Trophoblast cell (in vitro differentiated cells and primary cell): ENCODE results near the gene IPPK.

Source experiments
- DNase-seq, 2 donors: peaks; one replicate each; pipeline ENCODE4 v3.0.0-alpha.2; 2016
- H2AFZ ChIP-seq: 2 replicates; pipeline ENCODE4 v1.6.1; 2013; ENCODE audit warnings: low read length, moderate library complexity, mild to moderate bottlenecking; ENCODE audit not compliant: insufficient read depth, poor library complexity
- H2AK5ac ChIP-seq: 2 replicates; pipeline ENCODE4 v1.6.1; 2013; ENCODE audit warnings: mild to moderate bottlenecking, low read length
- H2BK120ac ChIP-seq: 2 replicates; pipeline ENCODE4 v1.6.1; 2013; ENCODE audit warnings: low read length, mild to moderate bottlenecking, moderate library complexity; ENCODE audit not compliant: insufficient read depth, poor library complexity
- H2BK12ac ChIP-seq: 2 replicates; pipeline ENCODE4 v1.6.1; 2013; ENCODE audit warnings: mild to moderate bottlenecking, low read length, moderate library complexity
- H2BK5ac ChIP-seq: 2 replicates; pipeline ENCODE4 v1.6.1; 2013; ENCODE audit warnings: low read length, low read depth, moderate library complexity, mild to moderate bottlenecking; ENCODE audit not compliant: poor library complexity
- H3K14ac ChIP-seq: 2 replicates; pipeline ENCODE4 v1.6.1; 2013; ENCODE audit warnings: mild to moderate bottlenecking, low read length
- H3K18ac ChIP-seq: 2 replicates; pipeline ENCODE4 v1.6.1; 2013; ENCODE audit warnings: mild to moderate bottlenecking, low read length
- H3K23ac ChIP-seq: 2 replicates; pipeline ENCODE4 v1.6.1; 2013; ENCODE audit warnings: low read length
- H3K27ac ChIP-seq: 2 replicates; pipeline ENCODE4 v1.5.1; 2013; ENCODE audit warnings: low read depth, mild to moderate bottlenecking, inconsistent platforms, low read length, moderate library complexity
- H3K27me3 ChIP-seq: 2 replicates; pipeline ENCODE4 v1.6.1; 2013; ENCODE audit warnings: inconsistent platforms, mild to moderate bottlenecking, low read length, moderate library complexity; ENCODE audit not compliant: insufficient read depth
- H3K36me3 ChIP-seq, 2 experiments: 1 replicate in 1 of 2; 2 replicates in 1 of 2; pipeline ENCODE4 v1.6.1; 2013; ENCODE audit warnings: low read length in 2 of 2, mild to moderate bottlenecking in 2 of 2, moderate library complexity in 1 of 2; ENCODE audit not compliant: insufficient read depth in 2 of 2, control insufficient read depth in 1 of 2
- H3K4ac ChIP-seq: 2 replicates; pipeline ENCODE4 v1.6.1; 2013; ENCODE audit warnings: low read depth, mild to moderate bottlenecking, low read length, moderate library complexity
- H3K4me1 ChIP-seq, 2 experiments: 1 replicate in 1 of 2; 2 replicates in 1 of 2; pipeline ENCODE4 v1.6.1; 2013; ENCODE audit warnings: low read length in 2 of 2, mild to moderate bottlenecking in 2 of 2, moderate library complexity in 1 of 2; ENCODE audit not compliant: insufficient read depth in 2 of 2, control insufficient read depth in 1 of 2
- H3K4me2 ChIP-seq: 2 replicates; pipeline ENCODE4 v1.6.1; 2013; ENCODE audit warnings: inconsistent platforms, mild to moderate bottlenecking, low read length, moderate library complexity
- H3K4me3 ChIP-seq: 2 replicates; pipeline ENCODE4 v1.5.1; 2013; ENCODE audit warnings: mild to moderate bottlenecking, low read depth, low read length, inconsistent platforms
- H3K79me1 ChIP-seq: one replicate; pipeline ENCODE4 v1.6.1; 2013; ENCODE audit warnings: low read length
- H3K79me2 ChIP-seq: 2 replicates; pipeline ENCODE4 v1.6.1; 2013; ENCODE audit warnings: low read length, mild to moderate bottlenecking; ENCODE audit not compliant: control insufficient read depth, insufficient read depth, poor library complexity
- H3K9ac ChIP-seq: 2 replicates; pipeline ENCODE4 v1.6.1; 2013; ENCODE audit warnings: mild to moderate bottlenecking, low read length
- H3K9me3 ChIP-seq: 2 replicates; pipeline ENCODE4 v1.6.1; 2013; ENCODE audit warnings: low read depth, mild to moderate bottlenecking, control low read depth, inconsistent platforms, low read length; ENCODE audit not compliant: insufficient read depth
- H4K12ac ChIP-seq: 2 replicates; pipeline ENCODE4 v1.6.1; 2013; ENCODE audit warnings: low read depth, mild to moderate bottlenecking, low read length, moderate library complexity
- H4K8ac ChIP-seq: 2 replicates; pipeline ENCODE4 v1.6.1; 2013; ENCODE audit warnings: low read depth, mild to moderate bottlenecking, low read length, moderate library complexity
- H4K91ac ChIP-seq: one replicate; pipeline ENCODE4 v1.6.1; 2013; ENCODE audit warnings: low read depth, mild to moderate bottlenecking, low read length, moderate library complexity
- WGBS: extraction: QIAGEN DNeasy Blood & Tissue Kit; methylation state at CpG from one replicate; pipeline ENCODE4 v1.1.7; 2013; ENCODE audit warnings: missing lambda C conversion rate; ENCODE audit not compliant: insufficient read length, insufficient coverage; ENCODE audit errors: extremely low coverage; 5-methylcytosine and 5-hydroxymethylcytosine counted together

IPPK gene

DNA sequence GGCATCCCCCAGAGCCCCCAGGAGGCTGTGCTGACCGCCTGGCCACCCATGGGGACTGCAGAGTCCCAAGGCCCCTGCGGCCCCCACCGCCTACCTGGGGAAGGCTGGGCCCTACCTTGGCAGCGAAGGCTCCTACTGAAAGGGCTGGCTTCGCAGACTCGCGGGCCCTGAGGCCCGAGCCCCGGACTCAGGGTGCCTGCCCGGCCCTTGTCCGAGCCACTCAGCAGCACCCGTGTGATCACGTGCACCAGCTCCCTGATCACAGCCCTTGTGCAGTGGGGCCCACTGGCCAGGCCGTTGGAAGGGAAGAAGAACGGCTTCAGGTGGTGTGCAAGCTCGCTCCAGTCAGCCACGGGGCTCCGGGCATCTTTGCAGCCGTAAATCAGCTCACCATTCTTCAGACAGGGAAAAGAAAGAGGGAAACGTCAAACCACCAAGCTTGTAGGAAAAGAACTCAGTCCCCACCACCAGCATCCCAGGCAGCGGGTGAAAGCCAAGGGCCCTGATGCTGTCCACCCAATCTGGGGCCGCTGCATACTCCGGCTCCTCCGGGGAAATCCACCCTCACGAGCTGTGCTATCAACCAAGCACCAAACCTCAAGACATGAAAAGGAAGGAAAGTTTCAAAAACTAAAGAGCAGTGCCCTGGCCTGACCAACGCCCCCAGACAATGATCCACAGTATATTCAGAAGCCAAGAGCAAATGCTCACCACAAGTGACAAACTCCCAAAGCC lies 31.9 kb downstream of the IPPK start:
- Histone ChIP-seq H2BK5ac (no peak overlapping the region), H3K4me2 (no peak overlapping the region), H3K4ac (no peak overlapping the region), H3K4me1 (peaks cover 3 to 4% of the 10 kb centered on the region in 2 experiments), H4K91ac (no peak overlapping the region), H2BK120ac (no peak overlapping the region), H4K8ac (no peak overlapping the region), H3K4me3 (no peak overlapping the region), H3K9me3 (no peaks in the 10 kb centered on the region), H3K79me2 (no peaks in the 10 kb centered on the region), H3K36me3 (peaks cover 57 to 75% of the 10 kb centered on the region in 2 experiments), H3K14ac (no peak overlapping the region), H3K27me3 (no peaks in the 10 kb centered on the region), H2AFZ (no peak overlapping the region), H3K27ac (no peak overlapping the region), H3K18ac (no peak overlapping the region), H2AK5ac (no peak overlapping the region), H2BK12ac (no peak overlapping the region), H4K12ac (no peak overlapping the region), H3K79me1 (no peaks in the 10 kb centered on the region), H3K9ac (no peak overlapping the region), H3K23ac (no peak overlapping the region)
- no peak for DNase-seq
- no CpG with 5 or more reads among the region's 26 CpGs for WGBS

DNA sequence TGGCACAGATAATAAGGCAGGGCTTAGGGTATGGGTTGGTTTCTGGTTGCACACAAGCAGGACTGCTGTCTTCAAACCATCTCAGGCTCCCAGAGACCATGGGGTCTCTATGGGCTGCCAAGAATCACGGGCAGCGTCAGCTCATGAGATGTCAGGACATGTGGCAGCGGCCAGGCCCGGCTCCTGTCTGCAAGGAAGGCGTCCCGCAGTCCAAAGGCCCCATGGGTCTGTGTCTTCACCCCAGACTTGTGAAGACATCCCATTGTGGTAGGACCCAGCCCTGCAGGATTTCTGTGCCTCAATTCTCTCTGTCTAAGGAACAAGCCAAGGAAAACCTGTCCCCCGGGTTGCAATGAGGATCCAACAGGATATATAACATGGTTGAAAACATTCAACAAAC lies 32.6 kb downstream of the IPPK start:
- H3K9me3 ChIP-seq = no peaks in the 10 kb centered on the region
- H2BK5ac ChIP-seq = no peak overlapping the region
- no peak overlapping the region for H3K27ac ChIP-seq
- H2BK12ac ChIP-seq = no peak overlapping the region
- H4K8ac ChIP-seq = no peak overlapping the region
- no peak overlapping the region for H4K12ac ChIP-seq
- DNase-seq = no peak
- no peak overlapping the region for H3K9ac ChIP-seq
- H3K18ac ChIP-seq = no peak overlapping the region
- peaks cover 3 to 4% of the 10 kb centered on the region in 2 experiments for H3K4me1 ChIP-seq
- H3K79me2 ChIP-seq = no peaks in the 10 kb centered on the region
- H4K91ac ChIP-seq = no peak overlapping the region
- no peak overlapping the region for H2BK120ac ChIP-seq
- H2AK5ac ChIP-seq = no peak overlapping the region
- H3K4me3 ChIP-seq = no peak overlapping the region
- no CpG with 5 or more reads among the region's 7 CpGs for WGBS
- no peak overlapping the region for H3K23ac ChIP-seq
- H3K14ac ChIP-seq = no peak overlapping the region
- H3K36me3 ChIP-seq = peaks cover 58 to 74% of the 10 kb centered on the region in 2 experiments
- H2AFZ ChIP-seq = no peak overlapping the region
- H3K4me2 ChIP-seq = no peak overlapping the region
- no peaks in the 10 kb centered on the region for H3K27me3 ChIP-seq
- H3K79me1 ChIP-seq = no peaks in the 10 kb centered on the region
- H3K4ac ChIP-seq = no peak overlapping the region

DNA sequence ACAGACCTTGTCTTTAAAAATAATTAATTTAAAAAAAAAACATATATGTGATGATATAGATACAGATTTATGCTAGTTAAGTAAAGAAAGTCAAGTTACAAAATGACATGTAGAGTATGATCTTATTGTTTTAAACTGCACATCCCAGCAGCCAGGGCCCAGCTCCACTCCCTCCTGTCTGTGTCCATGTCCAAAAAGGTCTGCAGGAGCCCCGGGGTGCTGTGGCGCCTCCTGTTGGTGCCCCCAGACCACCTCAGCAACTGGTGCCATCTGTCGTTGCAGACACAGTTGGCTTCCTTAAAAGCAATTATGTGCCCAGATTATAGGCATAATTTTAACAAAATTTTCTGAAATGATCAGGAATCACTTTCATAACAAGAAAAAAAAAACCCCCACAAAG lies 33.3 kb downstream of the IPPK start:
- no peak overlapping the region for H2BK5ac ChIP-seq
- peaks cover 60 to 73% of the 10 kb centered on the region in 2 experiments for H3K36me3 ChIP-seq
- H4K91ac ChIP-seq = no peak overlapping the region
- H3K79me2 ChIP-seq = no peaks in the 10 kb centered on the region
- no peaks in the 10 kb centered on the region for H3K27me3 ChIP-seq
- no peak overlapping the region for H4K8ac ChIP-seq
- no peak overlapping the region for H2BK12ac ChIP-seq
- H2BK120ac ChIP-seq = no peak overlapping the region
- no peak overlapping the region for H4K12ac ChIP-seq
- no peaks in the 10 kb centered on the region for H3K79me1 ChIP-seq
- H3K4me3 ChIP-seq = no peak overlapping the region
- H3K18ac ChIP-seq = no peak overlapping the region
- H3K4ac ChIP-seq = no peak overlapping the region
- H3K14ac ChIP-seq = no peak overlapping the region
- no peak overlapping the region for H2AFZ ChIP-seq
- no peak overlapping the region for H2AK5ac ChIP-seq
- peaks cover 0 to 4% of the 10 kb centered on the region in 2 experiments for H3K4me1 ChIP-seq
- no peak overlapping the region for H3K23ac ChIP-seq
- no peak overlapping the region for H3K4me2 ChIP-seq
- no peak for DNase-seq
- no peak overlapping the region for H3K9ac ChIP-seq
- no peaks in the 10 kb centered on the region for H3K9me3 ChIP-seq
- H3K27ac ChIP-seq = no peak overlapping the region
- WGBS = no CpG with 5 or more reads among the region's 3 CpGs

DNA sequence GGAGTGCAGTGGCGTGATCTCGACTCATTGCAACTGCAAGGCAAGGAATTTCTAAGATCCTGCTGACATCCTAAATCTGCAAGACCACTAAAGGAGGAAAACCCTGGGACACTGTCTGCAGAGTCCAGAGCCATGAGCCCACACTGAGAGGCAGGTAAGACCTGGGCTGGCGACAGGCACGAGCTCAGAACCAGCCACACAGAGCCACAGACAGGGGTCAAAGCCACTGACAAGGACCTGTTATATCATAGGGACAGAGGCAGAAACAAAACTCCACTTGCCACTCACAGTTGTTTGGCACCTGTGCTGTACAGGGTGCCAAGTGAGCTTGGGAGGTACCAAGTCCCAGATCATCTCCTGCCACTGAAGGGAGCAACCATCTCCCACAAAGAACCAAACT lies 34.2 kb downstream of the IPPK start:
- Histone ChIP-seq H3K27me3 (no peaks in the 10 kb centered on the region), H3K4me3 (no peak overlapping the region), H3K4me1 (no peaks in the 10 kb centered on the region), H2BK120ac (no peak overlapping the region), H2BK5ac (no peak overlapping the region), H2AFZ (no peak overlapping the region), H3K18ac (no peak overlapping the region), H3K79me2 (no peaks in the 10 kb centered on the region), H4K8ac (no peak overlapping the region), H3K4ac (no peak overlapping the region), H3K27ac (no peak overlapping the region), H4K91ac (no peak overlapping the region), H2BK12ac (no peak overlapping the region), H3K14ac (no peak overlapping the region), H3K79me1 (no peaks in the 10 kb centered on the region), H4K12ac (no peak overlapping the region), H3K23ac (no peak overlapping the region), H3K4me2 (no peak overlapping the region), H3K9me3 (no peaks in the 10 kb centered on the region), H3K36me3 (peaks cover 58 to 72% of the 10 kb centered on the region in 2 experiments), H3K9ac (no peak overlapping the region), H2AK5ac (no peak overlapping the region)
- no peak for DNase-seq
- no CpG with 5 or more reads among the region's 4 CpGs for WGBS
